HL-60 (cell line): Measurements from ENCODE around the gene HNF4A.

Experiments
- CTCF ChIP-seq: IDR thresholded peaks from one replicate; pipeline ENCODE4 v1.5.1; 2011; ENCODE audit warnings: low read length, control low read depth, inconsistent platforms; ENCODE audit not compliant: insufficient read depth
- REST ChIP-seq: IDR thresholded peaks from 2 replicates; pipeline ENCODE4 v1.6.1; 2012; ENCODE audit warnings: low read depth; ENCODE audit not compliant: insufficient replicate concordance

GRCh38 chr20:44412402-44413144 is 57.1 kb downstream of the HNF4A start:
- TF ChIP-seq CTCF (no peak), REST (no peak)
